ENCODE results near the gene TRPM6.

DNA sequence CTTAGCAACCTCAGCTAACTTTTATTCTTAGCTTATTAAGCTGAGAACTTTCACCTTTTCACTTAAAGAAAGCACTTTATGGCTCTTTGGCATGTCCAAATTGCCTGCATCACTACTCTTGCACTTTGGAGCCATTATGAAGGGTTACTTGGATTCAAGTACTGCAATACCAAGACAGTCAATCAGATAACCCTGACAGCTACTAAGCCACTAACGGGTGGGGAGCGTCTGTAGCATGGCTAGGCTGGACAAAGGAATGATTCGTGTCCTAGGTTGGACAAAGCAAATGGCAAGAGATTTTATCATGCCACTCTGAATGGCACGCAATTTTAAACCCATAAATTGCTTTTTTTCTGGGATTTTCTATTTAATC lies 39.6 kb downstream of the TRPM6 start:
- TF ChIP-seq EZH2 (IDR thresholded peaks at IDR 0.05; ENCODE audit: low read length, unreplicated experiment): no peak
- TF ChIP-seq EZH2phosphoT487 (IDR thresholded peaks at IDR 0.05; ENCODE audit: borderline replicate concordance, low read length): no peak

Data from PC-3 (cell line).